Measurements from ENCODE around the gene BARHL1. TPM values are rescaled to one million over a fixed set of nuclear protein-coding genes. Genes with fewer than 3 reads are reported as not detected.

Gene BARHL1
- total RNA-seq, 2 experiments from 2014 or later, result not detected

- intact Hi-C loops (cut with micrococcal nuclease), result no loop called here
- no peak overlapping the region for H3K27ac Mint-ChIP-seq
- H3K4me1 Mint-ChIP-seq (ENCODE audit: low read depth), result no peaks in the 10 kb centered on the region
- ATAC-seq (no peak), DNase-seq (no peak)
- peaks cover 5% of the 10 kb centered on the region for H3K27me3 Mint-ChIP-seq
- no peak overlapping the region for H3K4me3 Mint-ChIP-seq
- no peak for TF ChIP-seq CTCF (IDR thresholded peaks at IDR 0.05)
- ChIA-PET CTCF (no interaction called here), POLR2A (interaction anchor here (0.5 kb wide), 1 partner anchor 935 kb away, joined by 4 read pairs; no protein-coding TSS in a partner anchor)
- no peaks in the 10 kb centered on the region for H3K9me3 Mint-ChIP-seq
- no peaks in the 10 kb centered on the region for H3K36me3 Mint-ChIP-seq (ENCODE audit: low read depth)
These were observed 26.9 kb upstream of the BARHL1 start for GRCh38 chr9:132555528-132555927.

DNA sequence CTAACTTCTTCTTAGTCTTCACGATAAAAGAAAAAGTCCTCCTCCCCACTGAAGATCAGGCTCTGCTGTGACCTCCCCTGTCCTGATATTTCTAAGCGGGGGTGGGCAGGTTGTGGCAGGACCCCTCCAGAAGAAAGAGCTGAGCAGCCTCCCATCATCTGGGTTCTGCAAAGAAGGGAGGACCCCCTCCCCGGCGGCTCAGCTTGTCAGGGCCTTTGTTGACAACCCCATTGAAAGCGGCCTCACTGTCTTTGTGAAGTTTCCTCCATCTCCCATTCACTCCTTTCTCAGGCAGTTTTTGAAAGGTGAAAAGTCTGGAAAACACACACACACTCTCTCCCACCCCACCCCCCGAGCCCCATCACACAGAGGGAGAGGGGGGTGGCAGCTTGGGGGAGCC lies 26.2 kb upstream of the BARHL1 start:
- intact Hi-C loops (cut with micrococcal nuclease), result no loop called here
- H3K27me3 Mint-ChIP-seq, result peaks cover 10% of the 10 kb centered on the region
- H3K4me3 Mint-ChIP-seq, result no peak overlapping the region
- ATAC-seq, result no peak
- H3K9me3 Mint-ChIP-seq, result no peaks in the 10 kb centered on the region
- ChIA-PET CTCF (no interaction called here), POLR2A (no interaction called here)
- H3K27ac Mint-ChIP-seq, result no peak overlapping the region
- no peaks in the 10 kb centered on the region for H3K4me1 Mint-ChIP-seq (ENCODE audit: low read depth)
- no peak for DNase-seq
- no peak for TF ChIP-seq CTCF (IDR thresholded peaks at IDR 0.05)
- H3K36me3 Mint-ChIP-seq (ENCODE audit: low read depth), result no peaks in the 10 kb centered on the region

- intact Hi-C loops (cut with micrococcal nuclease), result no loop called here
- Mint-ChIP-seq H3K27ac (no peak overlapping the region), H3K36me3 (ENCODE audit: low read depth) (no peaks in the 10 kb centered on the region), H3K9me3 (no peaks in the 10 kb centered on the region), H3K4me1 (ENCODE audit: low read depth) (no peaks in the 10 kb centered on the region), H3K4me3 (no peak overlapping the region), H3K27me3 (peaks cover 12% of the 10 kb centered on the region)
- CTCF ChIA-PET, result no interaction called here
- no peak for TF ChIP-seq CTCF (IDR thresholded peaks at IDR 0.05)
- POLR2A ChIA-PET, result no interaction called here
- no peak for ATAC-seq
- DNase-seq, result no peak
These were observed 25.7 kb upstream of the BARHL1 start for GRCh38 chr9:132556714-132557113.

- no peak for TF ChIP-seq CTCF (IDR thresholded peaks at IDR 0.05)
- POLR2A ChIA-PET, result interaction anchor here (0.6 kb wide), 1 partner anchor 730 kb away, joined by 5 read pairs; no protein-coding TSS in a partner anchor
- ATAC-seq (no peak), DNase-seq (no peak)
- no peaks in the 10 kb centered on the region for H3K9me3 Mint-ChIP-seq
- no peaks in the 10 kb centered on the region for H3K36me3 Mint-ChIP-seq (ENCODE audit: low read depth)
- peaks cover 16% of the 10 kb centered on the region for H3K27me3 Mint-ChIP-seq
- H3K27ac Mint-ChIP-seq, result no peak overlapping the region
- no peak overlapping the region for H3K4me3 Mint-ChIP-seq
- intact Hi-C loops (cut with micrococcal nuclease), result no loop called here
- CTCF ChIA-PET, result no interaction called here
- H3K4me1 Mint-ChIP-seq (ENCODE audit: low read depth), result no peaks in the 10 kb centered on the region
These were observed 25.2 kb upstream of the BARHL1 start for GRCh38 chr9:132557159-132557558.

GRCh38 chr9:132559711-132560110 lies 22.7 kb upstream of the BARHL1 start:
- no peaks in the 10 kb centered on the region for H3K36me3 Mint-ChIP-seq (ENCODE audit: low read depth)
- peaks cover 25% of the 10 kb centered on the region for H3K27me3 Mint-ChIP-seq
- POLR2A ChIA-PET, result no interaction called here
- TF ChIP-seq CTCF (IDR thresholded peaks at IDR 0.05), result no peak
- CTCF ChIA-PET, result interaction anchor here (1.1 kb wide), 1 partner anchor 15 kb away, joined by 8 read pairs; no protein-coding TSS in a partner anchor
- DNase-seq, result no peak
- H3K4me1 Mint-ChIP-seq (ENCODE audit: low read depth), result no peaks in the 10 kb centered on the region
- H3K27ac Mint-ChIP-seq, result no peak overlapping the region
- no peak for ATAC-seq
- intact Hi-C loops (cut with micrococcal nuclease), result no loop called here
- no peaks in the 10 kb centered on the region for H3K9me3 Mint-ChIP-seq
- H3K4me3 Mint-ChIP-seq, result no peak overlapping the region
